IMR-90 (cell line): ENCODE measurements around the gene UGT1A7.

Experiments
- BHLHE40 ChIP-seq: fragments of 150-350 bp; IDR thresholded peaks from 2 replicates; pipeline ENCODE4 v1.6.1; 2016; ENCODE audit warnings: mild to moderate bottlenecking, low read depth, low read length
- CEBPB ChIP-seq: IDR thresholded peaks from 2 replicates; pipeline ENCODE4 v1.6.1; 2012; ENCODE audit warnings: low read depth, low read length, improper control_type of control experiment
- CHD1 ChIP-seq: IDR thresholded peaks from 2 replicates; pipeline ENCODE4 v1.6.1; 2012; ENCODE audit warnings: low read depth, low read length, improper control_type of control experiment
- CTCF ChIP-seq: conservative IDR thresholded peaks from 2 replicates; pipeline ENCODE4 v1.5.1; 2012; ENCODE audit warnings: mild to moderate bottlenecking, low read depth, low read length, improper control_type of control experiment
- MAFK ChIP-seq: IDR thresholded peaks from 2 replicates; pipeline ENCODE4 v1.6.1; 2012; ENCODE audit warnings: low read depth, low read length, improper control_type of control experiment
- MXI1 ChIP-seq: IDR thresholded peaks from 2 replicates; pipeline ENCODE4 v1.6.1; 2012; ENCODE audit warnings: low read depth, mild to moderate bottlenecking, low read length, moderate library complexity, borderline replicate concordance
- POLR2A ChIP-seq: IDR thresholded peaks from 2 replicates; pipeline ENCODE4 v1.6.1; 2012; ENCODE audit warnings: mild to moderate bottlenecking, low read depth, low read length
- RCOR1 ChIP-seq: IDR thresholded peaks from 2 replicates; pipeline ENCODE4 v1.6.1; 2012; ENCODE audit warnings: mild to moderate bottlenecking, low read length, improper control_type of control experiment; ENCODE audit not compliant: insufficient replicate concordance

- no peak for TF ChIP-seq CTCF
- no peak for TF ChIP-seq POLR2A
- TF ChIP-seq BHLHE40: no peak
- TF ChIP-seq MXI1: no peak
- no peak for TF ChIP-seq MAFK
- TF ChIP-seq CHD1: no peak
- no peak for TF ChIP-seq RCOR1
- TF ChIP-seq CEBPB: no peak
These were observed 111.9 kb downstream of the UGT1A7 start for GRCh38 chr2:233793465-233794127.
